Lower leg skin (tissue), 3 donors: Measurements from ENCODE around the gene SRSF4.

Experiments
- CTCF ChIP-seq, 3 donors: fragments of 450-650 bp; IDR thresholded peaks; one replicate each; pipeline ENCODE4 v1.5.1; 2016; ENCODE audit warnings: antibody characterized with exemption in 3 of 3, mild to moderate bottlenecking in 3 of 3, moderate library complexity in 2 of 3
- POLR2A ChIP-seq, 2 donors: fragments of 450-650 bp; IDR thresholded peaks; one replicate each; pipeline ENCODE4 v1.6.1; 2016 to 2017; ENCODE audit warnings: antibody characterized with exemption in 2 of 2, mild to moderate bottlenecking in 1 of 2, moderate library complexity in 1 of 2

- TF ChIP-seq CTCF (IDR thresholded peaks at IDR 0.05) (no peak), POLR2A (IDR thresholded peaks at IDR 0.05) (no peak)
Measured at GRCh38 chr1:29167904-29168303, 13.8 kb downstream of the SRSF4 start.
